SW480 (cell line): Measurements from ENCODE around the gene KAZN.
A peak's percentile ranks its signal among the peaks of the same experiment; 100 is the strongest.

ENCODE experiments used
- DNase-seq: peaks from one replicate; pipeline ENCODE4 v3.0.0-alpha.2; 2016; ENCODE audit warnings: low spot score

The KAZN gene

DNA sequence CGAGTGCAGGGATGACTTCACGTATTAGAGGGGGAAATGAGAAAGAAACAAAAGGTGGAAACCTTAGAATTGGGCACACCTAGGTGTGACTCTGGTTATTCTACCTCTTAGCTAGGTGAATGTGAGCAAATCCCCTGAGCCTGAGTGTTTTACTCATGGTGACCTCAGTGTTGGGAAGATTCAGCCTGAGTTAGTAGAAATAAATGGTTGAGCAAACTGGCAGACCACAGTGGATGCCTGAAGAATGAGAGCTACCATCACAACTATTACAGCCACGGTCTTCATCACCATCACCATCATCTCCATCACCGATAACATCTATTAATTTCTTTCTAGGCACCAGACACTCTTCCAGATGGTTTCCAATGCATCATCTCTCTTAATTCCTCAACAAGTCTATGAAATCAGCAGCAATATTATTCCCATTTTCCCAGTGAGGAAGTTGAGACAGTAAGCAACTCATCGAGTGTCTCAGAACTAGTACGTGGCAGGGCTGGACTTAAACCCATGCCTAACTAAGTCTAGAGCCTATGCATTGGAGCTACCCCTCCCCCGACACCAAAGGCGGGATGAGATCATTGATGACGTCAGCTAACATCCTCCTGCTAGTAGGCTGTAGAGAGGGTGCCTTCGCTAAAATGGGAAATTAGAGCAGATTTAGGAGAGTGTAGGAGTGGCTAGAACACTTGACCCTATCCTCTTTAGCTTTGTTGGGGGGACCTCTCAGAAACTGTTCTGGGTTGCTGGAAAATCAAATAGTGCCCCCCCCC is 7.9 kb upstream of the KAZN start:
- no peak for DNase-seq

DNA sequence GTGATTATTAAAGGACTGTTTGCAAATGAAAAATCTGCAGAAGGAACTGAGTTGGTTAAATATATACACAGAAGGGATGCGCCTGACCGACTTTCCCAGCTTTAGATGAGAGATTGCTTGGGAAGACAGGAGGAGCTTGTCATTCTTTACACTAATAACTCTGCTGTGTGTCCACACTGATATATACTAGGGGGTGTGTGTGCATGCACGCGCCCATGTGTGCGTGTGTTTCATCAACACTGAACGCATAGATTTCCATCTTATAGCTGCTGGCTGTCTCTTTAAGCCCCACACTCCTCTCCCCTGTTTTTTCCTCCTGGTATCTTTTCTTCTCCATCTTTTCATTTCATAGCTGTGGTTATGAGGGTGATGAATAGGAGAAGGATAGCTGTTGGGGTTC is 6.9 kb upstream of the KAZN start:
- no peak for DNase-seq

DNA sequence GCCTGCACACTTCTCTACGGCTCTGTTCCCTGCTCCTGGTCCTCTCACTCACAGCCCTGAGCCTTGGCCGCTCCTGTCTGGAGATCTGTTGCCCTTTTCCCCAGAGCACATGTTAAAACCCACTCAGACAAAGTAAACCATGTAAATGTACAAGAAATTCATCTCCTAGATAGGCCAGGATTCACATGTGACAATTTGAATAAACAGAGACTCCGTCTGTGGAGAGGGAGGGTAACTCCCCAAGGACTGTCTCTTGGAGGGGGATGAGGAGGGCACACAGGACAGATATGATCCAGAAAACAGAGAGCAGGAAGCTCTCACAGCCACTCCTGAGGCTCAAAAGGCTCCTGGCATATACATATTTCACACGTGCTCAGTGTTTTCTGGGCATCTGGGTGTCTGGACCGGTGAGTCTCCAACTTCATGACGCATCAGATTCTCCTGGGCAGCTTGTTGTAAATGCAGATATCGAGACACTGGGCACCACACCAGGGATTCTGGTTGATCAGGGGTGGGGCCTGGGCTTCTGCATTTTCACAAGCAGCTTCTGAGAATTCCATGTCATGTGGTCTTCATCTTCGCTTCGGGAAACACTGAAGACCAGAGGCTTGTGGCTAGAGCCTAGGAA is 6.4 kb upstream of the KAZN start:
- no peak for DNase-seq

DNA sequence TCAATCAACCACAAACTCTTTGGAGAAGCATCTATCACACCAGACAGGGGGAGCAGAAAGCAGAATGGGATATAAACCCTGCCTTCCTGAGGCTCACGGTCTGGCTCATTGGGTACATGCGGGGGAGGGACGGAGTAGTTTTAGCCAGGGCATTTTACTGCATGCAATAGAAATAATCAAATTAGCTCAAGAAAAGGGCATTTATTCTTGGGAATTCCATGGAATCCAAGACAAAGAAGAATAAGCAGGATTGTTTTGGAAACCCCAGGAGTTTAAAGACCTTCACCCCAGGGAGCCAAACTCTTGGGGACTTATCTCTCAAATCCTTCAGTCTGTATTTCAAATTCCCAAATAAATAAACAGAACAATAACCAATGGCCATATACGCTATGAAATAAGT is 5.2 kb upstream of the KAZN start:
- no peak for DNase-seq

DNA sequence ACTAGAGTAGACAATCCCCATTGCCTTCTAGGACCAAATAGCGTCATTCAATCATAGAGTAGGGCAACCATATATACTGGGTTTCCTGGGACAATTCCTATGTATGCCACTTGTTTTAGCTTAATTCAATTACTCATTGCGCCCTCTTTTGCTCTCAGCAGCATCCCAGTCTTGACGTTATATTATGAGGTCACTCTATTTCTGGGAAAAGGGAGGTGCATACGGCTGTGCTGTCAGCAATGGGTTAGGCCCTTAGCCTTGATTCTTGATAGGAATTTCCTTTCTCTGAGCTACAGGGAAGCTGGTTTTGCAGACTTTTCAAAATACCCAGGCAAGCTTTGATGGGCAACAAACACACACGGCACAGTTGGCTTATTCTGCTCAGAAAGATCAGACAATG is 4.4 kb upstream of the KAZN start:
- no peak for DNase-seq

DNA sequence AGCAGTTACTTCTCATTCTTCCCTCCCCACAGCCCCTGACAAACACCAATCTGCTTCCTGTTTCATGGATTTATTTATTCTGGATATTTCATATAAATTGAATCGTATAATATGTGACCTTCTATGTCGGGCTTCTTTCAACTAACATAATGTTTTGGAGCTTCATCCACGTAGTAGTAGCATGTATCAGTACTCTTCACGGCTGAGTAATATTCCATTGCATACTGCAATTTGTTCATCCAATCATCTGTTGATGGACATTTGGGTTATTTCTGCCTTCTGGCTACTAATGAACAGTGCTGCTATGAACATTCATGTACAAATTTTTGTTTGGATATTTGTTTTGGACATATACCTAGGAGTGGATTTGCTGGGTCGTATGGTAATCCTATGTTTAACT is 1.9 kb upstream of the KAZN start:
- no peak for DNase-seq

DNA sequence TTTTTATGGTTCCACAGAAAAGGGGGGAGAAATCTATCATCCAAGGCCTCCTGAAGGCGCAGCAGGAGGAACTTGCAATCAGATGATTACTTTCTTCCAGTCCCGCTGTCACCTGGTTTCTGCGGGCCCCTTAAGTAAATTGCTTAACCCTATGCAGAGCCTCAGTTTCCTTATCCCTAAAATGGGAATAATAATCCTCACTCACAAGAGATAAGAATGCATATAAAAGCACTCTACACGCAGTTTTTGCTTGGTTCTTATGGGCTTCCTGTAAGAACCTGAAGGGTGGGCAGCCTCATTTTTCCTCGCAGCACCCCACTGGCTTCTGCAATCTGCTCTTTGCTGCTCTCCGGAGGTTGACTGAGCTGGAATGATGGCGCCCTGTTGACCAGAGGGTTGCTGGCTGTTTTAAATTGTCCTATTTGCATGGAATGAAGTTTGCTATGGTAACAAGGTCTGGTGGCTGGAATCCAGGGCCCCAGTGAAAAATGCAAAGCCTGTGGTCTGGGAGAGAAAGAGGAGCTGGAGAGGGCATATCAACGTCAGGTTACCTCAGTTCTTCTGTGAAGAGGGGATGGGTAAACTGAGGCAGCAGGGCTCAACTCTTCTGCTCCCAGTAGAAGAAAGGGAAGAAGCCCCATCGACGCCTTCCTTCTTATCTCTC is 1.0 kb upstream of the KAZN start:
- DNase-seq: no peak

DNA sequence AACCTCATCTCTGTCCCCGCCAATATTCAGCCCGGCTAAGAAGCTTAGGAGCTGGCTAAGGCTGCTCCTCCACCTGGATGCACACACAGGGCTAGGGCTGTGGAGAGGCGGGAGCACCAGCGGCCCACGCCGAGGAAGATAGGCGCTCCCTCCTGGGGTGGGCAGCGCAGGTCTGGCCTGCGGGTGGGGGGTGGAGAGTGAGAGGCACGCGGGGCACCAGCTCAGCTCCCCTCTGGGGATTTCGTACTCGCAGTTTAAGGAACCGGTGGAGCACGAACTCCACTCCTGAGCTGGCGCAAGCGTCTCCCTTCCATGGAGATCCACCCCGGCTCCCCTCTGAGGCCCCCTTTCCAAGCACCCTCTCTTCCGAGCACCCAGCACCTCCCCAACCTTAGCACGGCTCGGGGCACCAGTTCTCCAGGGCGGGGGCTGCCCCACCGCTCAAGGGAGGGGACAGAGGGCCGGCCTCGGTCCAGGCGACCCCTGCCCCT is 433 bp upstream of the KAZN start:
- no peak for DNase-seq

DNA sequence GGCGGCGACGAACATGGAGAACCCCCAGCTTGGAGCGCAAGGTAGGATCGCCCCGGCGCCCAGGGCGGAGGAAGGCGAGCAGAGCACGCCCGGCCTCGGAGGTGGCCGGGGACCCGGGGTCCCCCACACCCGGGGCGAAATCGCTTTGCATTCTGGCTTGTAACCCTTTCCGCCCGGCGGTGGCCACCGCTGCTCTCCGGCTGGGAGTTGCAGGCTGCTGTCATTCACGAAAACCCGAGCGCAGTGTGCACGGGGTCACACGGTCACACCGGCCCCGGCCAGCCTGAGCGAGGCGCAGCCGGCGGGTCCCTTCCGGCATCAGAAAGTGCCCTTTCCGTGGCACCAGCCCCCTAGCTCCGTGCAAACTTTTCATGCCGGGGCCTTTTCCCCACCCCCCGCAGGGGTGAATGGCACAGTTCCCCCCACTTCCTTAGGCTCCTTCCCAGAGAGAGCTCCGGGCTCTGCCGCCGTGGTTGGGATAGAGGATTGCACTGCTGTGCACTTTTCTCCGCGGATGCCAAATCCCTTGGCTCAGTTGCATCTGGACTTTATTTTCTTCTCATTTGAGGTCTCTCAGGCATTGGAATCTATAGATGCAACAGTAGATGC is 802 bp downstream of the KAZN start:
- DNase-seq: no peak

DNA sequence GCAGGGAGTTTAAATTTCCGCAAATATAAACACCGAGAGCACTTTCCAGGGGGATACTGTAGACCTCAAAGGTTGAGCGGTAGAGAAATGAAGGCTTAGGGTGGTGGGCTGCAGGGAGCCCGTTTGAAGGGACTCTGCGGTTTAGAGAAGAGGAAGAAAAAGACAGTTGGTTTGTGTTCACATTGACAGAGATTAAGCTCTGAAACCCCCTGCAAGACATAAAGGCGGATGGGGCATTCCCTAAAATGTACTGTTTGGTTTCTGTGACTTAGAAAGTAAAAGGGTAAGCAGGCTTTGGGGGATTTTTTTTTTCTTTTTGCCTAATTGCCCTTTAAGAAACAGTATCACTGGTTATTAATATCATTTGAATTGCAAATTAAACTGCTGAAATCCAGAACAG is 1.3 kb downstream of the KAZN start:
- DNase-seq: no peak

DNA sequence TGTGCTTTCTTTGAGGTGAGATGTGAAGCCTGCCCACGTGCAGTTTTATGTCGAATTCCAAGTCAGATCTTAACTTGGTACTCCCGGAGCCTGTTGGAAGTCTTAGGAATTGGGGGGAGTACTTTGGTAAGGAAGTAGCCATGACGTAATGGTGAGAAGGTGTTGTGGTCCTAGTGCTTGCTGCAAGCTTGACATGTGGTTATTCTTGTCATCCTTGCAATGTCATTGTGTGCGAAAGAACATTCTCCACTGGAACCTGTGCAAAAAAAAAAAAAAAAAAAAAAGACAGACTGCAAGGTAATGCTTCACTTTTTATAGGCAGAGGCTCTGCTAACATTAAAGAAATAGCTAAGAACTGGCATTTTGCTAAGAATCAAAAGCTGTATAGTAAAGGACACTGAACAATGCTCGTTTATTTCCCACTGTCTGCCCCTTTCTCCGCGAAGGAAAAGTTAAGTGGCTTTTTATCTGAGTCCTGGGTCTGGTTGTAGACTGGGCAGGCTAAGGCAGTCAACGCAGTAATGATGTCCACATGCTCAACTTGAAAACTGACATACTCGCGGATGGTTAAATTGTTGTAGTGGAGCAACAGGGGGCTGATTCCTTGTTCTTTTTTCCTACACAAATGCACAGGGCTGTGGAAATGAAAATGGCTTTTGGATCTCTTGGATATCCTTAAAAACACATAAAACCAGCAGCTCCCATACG is 2.1 kb downstream of the KAZN start:
- no peak for DNase-seq

DNA sequence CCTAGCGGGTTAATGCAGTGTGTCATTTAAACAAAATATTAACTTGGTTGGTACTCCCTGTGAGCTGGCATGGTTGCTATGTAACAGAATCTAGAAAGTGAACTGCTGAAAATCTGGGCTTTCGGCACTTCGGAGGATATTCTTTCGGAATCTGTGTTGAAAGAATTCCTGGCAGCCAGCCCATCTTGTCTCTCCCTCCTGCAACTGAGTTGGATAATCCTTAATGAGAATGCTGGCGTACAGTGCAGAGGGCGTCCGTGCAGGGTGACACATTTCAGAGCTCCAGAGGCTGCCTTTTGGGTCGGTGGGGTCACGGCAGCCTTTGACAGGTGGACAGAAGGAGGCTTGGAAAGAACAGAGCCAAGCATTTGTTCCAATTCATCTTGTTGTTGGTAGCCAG is 3.7 kb downstream of the KAZN start:
- DNase-seq: no peak

DNA sequence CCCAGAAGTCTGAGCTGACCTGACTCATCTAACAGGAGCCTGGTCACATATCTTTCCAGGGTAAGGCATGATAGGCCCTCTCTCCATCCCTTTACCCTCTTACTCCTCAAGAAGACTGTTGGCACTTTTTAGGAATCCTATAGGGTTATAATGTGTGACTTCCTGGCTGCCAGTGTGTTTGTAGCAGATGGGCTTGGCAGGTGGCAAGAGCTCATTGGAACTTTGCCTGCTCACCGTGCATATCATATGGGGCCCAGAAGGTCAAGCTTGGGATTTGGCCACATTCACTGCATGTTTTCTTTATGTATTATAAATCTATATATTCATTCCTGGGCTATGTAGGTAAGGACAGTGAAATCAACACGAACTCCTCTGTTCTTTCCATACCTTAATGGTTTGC is 5.2 kb downstream of the KAZN start:
- no peak for DNase-seq

DNA sequence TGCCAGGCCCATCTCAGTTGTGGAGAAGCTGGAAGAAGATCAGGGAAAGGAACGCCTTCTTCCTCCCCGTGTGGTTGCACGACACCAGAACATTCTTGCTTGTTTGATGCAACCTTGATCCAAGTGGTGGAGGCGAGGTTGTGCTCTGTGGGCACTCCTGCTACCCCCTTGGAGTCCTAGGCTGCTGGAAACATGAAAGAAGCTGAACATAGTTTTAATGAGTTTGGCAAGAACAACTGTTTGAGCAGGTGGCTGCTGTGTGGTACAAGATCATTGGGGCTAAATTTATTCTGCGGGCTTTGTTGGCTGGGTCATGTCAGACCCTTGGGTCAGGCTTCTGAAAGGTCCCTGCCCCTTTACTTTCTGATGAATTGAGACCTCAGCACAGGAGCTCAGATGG is 5.9 kb downstream of the KAZN start:
- DNase-seq: no peak

DNA sequence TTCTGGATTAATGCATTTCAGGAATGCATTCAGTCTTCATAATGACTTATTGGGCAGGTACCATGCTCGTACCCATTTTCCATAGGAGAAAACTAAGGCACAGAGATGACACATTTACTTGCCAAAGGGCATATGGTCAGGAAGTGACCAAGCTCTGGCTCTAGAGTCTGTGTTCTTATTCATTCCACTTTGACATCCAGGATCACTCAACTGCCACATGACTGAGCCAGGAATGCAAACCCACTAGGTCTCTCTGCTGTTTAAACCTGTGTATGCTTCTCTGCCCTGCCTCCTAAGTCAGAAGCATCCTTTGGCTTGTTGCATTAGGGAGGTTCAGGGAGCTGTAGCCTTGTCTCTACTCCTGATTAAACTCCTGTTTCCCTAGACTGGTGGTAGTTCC is 7.5 kb downstream of the KAZN start:
- no peak for DNase-seq

DNA sequence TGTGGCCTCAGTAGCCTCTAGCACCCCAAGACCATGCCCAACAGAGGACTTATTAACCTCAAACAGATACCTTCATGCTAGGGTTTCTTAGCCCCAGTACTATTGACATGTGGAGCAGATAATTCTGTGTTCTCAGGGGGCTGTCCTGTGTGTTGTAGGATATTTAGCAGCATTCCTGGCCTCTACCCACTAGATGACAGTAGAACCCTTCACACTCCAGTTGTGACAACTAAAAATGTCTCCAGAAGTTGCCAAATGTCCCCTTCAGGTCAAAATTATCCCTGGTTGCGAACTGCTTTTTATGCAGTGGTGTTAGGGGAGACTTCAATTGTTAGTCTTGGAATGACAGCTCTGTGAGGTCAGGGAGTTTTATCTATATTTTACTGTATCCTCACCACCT is 8.1 kb downstream of the KAZN start:
- peak; percentile 16 for DNase-seq

DNA sequence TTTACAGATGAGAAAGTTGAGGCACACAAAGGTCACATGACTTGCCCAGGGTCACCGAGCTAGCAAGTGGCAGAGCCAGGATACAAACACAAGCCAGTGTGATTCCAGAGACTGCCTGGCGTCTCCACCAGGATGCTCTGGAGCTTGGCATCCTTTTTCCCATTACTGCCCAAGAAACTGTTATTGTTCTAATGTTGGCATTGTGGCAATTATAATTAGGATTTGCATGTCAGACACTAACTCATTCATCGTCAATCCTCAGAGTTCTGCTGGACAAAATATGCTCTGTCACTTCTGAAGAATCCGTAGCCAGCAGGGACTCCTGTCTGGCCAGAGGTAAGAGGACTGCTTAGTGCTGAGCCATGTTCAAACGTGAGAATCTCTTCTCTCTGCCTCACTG is 8.8 kb downstream of the KAZN start:
- DNase-seq: no peak

DNA sequence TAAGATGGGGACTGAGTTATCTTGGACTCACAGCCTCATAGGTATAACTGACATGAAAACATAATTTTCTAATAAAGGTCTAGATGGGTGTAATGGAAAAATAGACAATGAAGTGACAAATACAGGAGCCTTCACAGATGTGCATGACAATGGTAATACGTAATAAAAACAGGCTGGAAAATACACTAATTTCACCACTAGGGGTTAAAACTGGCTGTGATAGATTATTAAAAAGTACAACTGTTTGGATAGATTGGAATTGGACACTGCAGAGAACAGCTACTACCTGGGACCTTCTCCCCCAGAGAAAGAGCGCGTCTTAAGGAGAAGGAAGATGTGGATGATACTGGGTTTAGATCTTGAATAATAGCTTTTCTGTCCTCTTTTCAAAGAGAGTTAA is 9.8 kb downstream of the KAZN start:
- DNase-seq: no peak

DNA sequence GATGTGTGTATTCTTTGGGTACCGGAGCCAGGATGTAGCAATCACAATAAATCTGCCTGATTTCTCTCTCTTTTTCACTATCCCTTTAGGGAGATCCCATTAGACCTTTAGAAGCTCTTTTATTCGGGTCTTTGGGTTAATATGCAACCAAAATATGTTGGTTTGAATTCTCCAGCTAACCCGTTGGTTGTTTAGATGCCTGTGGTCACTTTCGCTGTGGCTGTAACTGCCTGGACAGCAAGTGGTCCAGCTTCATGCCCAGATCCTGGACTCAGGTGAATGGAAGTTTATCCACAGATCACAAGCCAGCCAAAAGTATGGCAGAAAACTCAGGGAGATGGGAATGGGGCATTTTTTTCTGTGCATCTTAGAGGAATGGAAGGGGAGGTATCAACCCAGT is 12.3 kb downstream of the KAZN start:
- no peak for DNase-seq

DNA sequence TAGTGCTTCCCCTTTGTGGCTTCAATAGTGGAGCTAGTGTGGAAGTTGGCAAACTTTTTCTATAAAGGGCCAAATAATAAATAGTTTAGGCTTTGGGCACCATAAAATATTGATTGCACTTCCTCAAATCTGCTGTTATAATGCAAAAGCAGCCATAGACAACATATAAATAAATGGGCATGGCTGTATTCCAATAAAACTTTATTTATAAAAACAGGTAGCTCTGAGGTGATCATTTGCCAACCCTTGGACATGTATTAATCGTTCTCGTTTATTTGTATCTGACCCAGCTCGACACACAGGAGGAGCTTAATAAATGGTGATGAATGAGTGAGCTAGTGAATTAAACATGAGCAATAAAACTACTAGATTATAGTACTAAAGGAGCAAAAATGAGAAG is 13.3 kb downstream of the KAZN start:
- DNase-seq: no peak

DNA sequence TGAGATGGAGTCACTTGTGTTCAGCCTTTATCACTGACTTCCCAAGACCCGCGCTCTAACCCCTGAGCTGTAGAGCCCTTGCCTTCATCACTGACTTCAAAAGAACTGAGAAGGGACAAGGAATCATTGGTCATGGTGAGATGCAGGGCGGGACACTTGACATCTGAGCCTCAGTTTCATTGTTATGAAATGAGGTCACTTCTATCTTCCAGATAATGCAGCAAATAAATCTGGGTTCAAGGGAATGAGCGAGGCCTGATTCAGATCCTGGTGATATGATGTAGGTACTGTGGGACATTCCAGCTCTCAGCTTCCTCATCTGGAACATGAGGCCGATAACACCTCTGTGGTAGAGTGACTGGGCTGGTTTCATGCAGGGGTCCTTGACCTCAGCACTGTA is 13.8 kb downstream of the KAZN start:
- no peak for DNase-seq

DNA sequence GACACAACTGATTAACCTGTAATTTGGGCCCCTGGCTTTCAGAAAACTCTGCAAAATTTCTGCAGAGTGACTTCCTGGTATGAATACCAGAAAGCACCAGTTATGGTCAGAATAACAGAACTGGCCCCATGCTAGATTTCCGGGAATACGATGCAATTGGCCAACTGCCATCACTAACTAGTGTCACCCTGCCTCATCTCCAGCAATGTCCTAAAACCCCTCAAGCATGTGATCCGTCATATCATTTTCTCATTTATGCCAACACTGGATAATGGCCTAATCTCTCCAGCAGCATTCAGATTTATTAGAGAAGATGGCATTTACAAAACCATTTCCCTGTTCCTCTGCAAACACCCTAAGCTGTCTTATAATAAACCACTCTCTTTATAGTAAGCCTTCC is 15.4 kb downstream of the KAZN start:
- DNase-seq: no peak
